GM13976 (cell line): ENCODE measurements around the gene COPZ2.
A peak's percentile ranks its signal among the peaks of the same experiment; 100 is the strongest.

Experiments used
- DNase-seq: peaks from one replicate; pipeline ENCODE4 v3.0.0; 2012; ENCODE audit warnings: low spot score
- CTCF ChIP-seq: IDR thresholded peaks from 2 replicates; pipeline ENCODE4 v1.5.1; 2012; ENCODE audit warnings: borderline replicate concordance, mild to moderate bottlenecking; ENCODE audit not compliant: insufficient read depth; ENCODE audit errors: extremely low read depth, missing control alignments, control extremely low read depth
- in situ Hi-C: fragments of 300-500 bp; cut with MboI; formaldehyde crosslinking; loops from one replicate; pipeline ENCODE4 v1.12.0; 2022; ENCODE audit warnings: low sequenced_read_pairs, mixed read lengths, inconsistent platforms; ENCODE audit not compliant: unreplicated experiment

The COPZ2 gene

GRCh38 chr17:47980541-47980940, 57.1 kb downstream of the COPZ2 start:
- in situ Hi-C loops: loop anchor here (5.0 kb wide), 1 partner anchor 37 kb away; no protein-coding TSS in a partner anchor
- TF ChIP-seq CTCF: no peak
- no peak for DNase-seq

- in situ Hi-C loops: no loop called here
- peak; percentile 53 for TF ChIP-seq CTCF
- DNase-seq: peak; percentile 85
Observed at GRCh38 chr17:47978324-47978723, 59.3 kb downstream of the COPZ2 start.
